ENCODE measurements around the gene OTUB1.

OTUB1 gene

GRCh38 chr11:64022125-64022784 lies 36.0 kb downstream of the OTUB1 start:
- in situ Hi-C loops (cut with MboI; ENCODE audit: low sequenced_read_pairs), result no loop called here

GRCh38 chr11:64023712-64024710 lies 37.8 kb downstream of the OTUB1 start:
- in situ Hi-C loops (cut with MboI; ENCODE audit: low sequenced_read_pairs), result no loop called here

GRCh38 chr11:64025205-64025604 lies 39.0 kb downstream of the OTUB1 start:
- in situ Hi-C loops (cut with MboI; ENCODE audit: low sequenced_read_pairs), result no loop called here

- in situ Hi-C loops (cut with MboI; ENCODE audit: low sequenced_read_pairs), result no loop called here
These were observed 40.5 kb downstream of the OTUB1 start for GRCh38 chr11:64026575-64027205.

- in situ Hi-C loops (cut with MboI; ENCODE audit: low sequenced_read_pairs), result no loop called here
These were observed 41.6 kb downstream of the OTUB1 start for GRCh38 chr11:64027651-64028397.

- in situ Hi-C loops (cut with MboI; ENCODE audit: low sequenced_read_pairs), result no loop called here
These were observed 42.3 kb downstream of the OTUB1 start for GRCh38 chr11:64028398-64029115.

GRCh38 chr11:64029773-64030172 lies 43.5 kb downstream of the OTUB1 start:
- in situ Hi-C loops (cut with MboI; ENCODE audit: low sequenced_read_pairs), result no loop called here

GRCh38 chr11:64031001-64031400 lies 44.8 kb downstream of the OTUB1 start:
- in situ Hi-C loops (cut with MboI; ENCODE audit: low sequenced_read_pairs), result no loop called here

GRCh38 chr11:64032050-64032449 lies 45.8 kb downstream of the OTUB1 start:
- in situ Hi-C loops (cut with MboI; ENCODE audit: low sequenced_read_pairs), result no loop called here

- in situ Hi-C loops (cut with MboI; ENCODE audit: low sequenced_read_pairs), result no loop called here
These were observed 48.2 kb downstream of the OTUB1 start for GRCh38 chr11:64034411-64034811.

- in situ Hi-C loops (cut with MboI; ENCODE audit: low sequenced_read_pairs), result no loop called here
These were observed 48.9 kb downstream of the OTUB1 start for GRCh38 chr11:64035081-64035524.

GRCh38 chr11:64035576-64035975 lies 49.3 kb downstream of the OTUB1 start, which contains the start of gene FLRT1:
TSS of gene FLRT1 (plus strand) at chr11:64035931. CDS start at chr11:64116268, 80,337 bp downstream.
- in situ Hi-C loops (cut with MboI; ENCODE audit: low sequenced_read_pairs), result no loop called here

- in situ Hi-C loops (cut with MboI; ENCODE audit: low sequenced_read_pairs), result no loop called here
These were observed 50.1 kb downstream of the OTUB1 start for GRCh38 chr11:64036087-64037026.

- in situ Hi-C loops (cut with MboI; ENCODE audit: low sequenced_read_pairs), result no loop called here
These were observed 50.9 kb downstream of the OTUB1 start for GRCh38 chr11:64037027-64037634.

GRCh38 chr11:64038500-64038899 lies 52.3 kb downstream of the OTUB1 start:
- in situ Hi-C loops (cut with MboI; ENCODE audit: low sequenced_read_pairs), result no loop called here

GRCh38 chr11:64039012-64039665 lies 52.9 kb downstream of the OTUB1 start:
- in situ Hi-C loops (cut with MboI; ENCODE audit: low sequenced_read_pairs), result no loop called here

GRCh38 chr11:64040684-64041322 lies 54.6 kb downstream of the OTUB1 start:
- in situ Hi-C loops (cut with MboI; ENCODE audit: low sequenced_read_pairs), result no loop called here
